Parathyroid adenoma (tissue), 2 donors: ENCODE data around the gene CABCOCO1.

Experiments
- H2AFZ ChIP-seq: fragments of 300-600 bp; sonication (generic); one replicate; pipeline ENCODE4 v1.7.0; 2017; ENCODE audit warnings: antibody characterized with exemption, mild to moderate bottlenecking
- H3K27ac ChIP-seq: fragments of 300-600 bp; sonication (generic); one replicate; pipeline ENCODE4 v1.7.0; 2017
- H3K27me3 ChIP-seq: fragments of 300-600 bp; sonication (generic); one replicate; pipeline ENCODE4 v1.7.0; 2017; ENCODE audit warnings: low read length; ENCODE audit not compliant: control insufficient read depth, insufficient read depth
- H3K36me3 ChIP-seq: fragments of 300-600 bp; sonication (generic); one replicate; pipeline ENCODE4 v1.7.0; 2017; ENCODE audit warnings: low read length; ENCODE audit not compliant: control insufficient read depth, insufficient read depth
- H3K4me1 ChIP-seq: fragments of 300-600 bp; sonication (generic); one replicate; pipeline ENCODE4 v1.7.0; 2017; ENCODE audit warnings: control low read depth
- H3K4me2 ChIP-seq: fragments of 300-600 bp; sonication (generic); one replicate; pipeline ENCODE4 v1.7.0; 2017; ENCODE audit warnings: low read length
- H3K4me3 ChIP-seq: fragments of 300-600 bp; sonication (generic); one replicate; pipeline ENCODE4 v1.7.0; 2017; ENCODE audit warnings: low read depth, low read length
- H3K79me2 ChIP-seq: fragments of 300-600 bp; sonication (generic); one replicate; pipeline ENCODE4 v1.7.0; 2017; ENCODE audit warnings: control low read depth
- H3K9ac ChIP-seq: fragments of 300-600 bp; sonication (generic); one replicate; pipeline ENCODE4 v1.7.0; 2017; ENCODE audit warnings: mild to moderate bottlenecking
- H3K9me3 ChIP-seq: fragments of 300-600 bp; sonication (generic); one replicate; pipeline ENCODE4 v1.7.0; 2017; ENCODE audit warnings: low read length; ENCODE audit not compliant: control insufficient read depth
- CTCF ChIP-seq: fragments of 300-600 bp; sonication (generic); IDR thresholded peaks from one replicate; pipeline ENCODE4 v1.7.0; 2017; ENCODE audit warnings: antibody characterized with exemption, mild to moderate bottlenecking
- donor health status: primary hyperparathyroidism.

CABCOCO1 gene

GRCh38 chr10:61750943-61751471 is 88.3 kb downstream of the CABCOCO1 start:
- no peak overlapping the region for H2AFZ ChIP-seq
- no peaks in the 10 kb centered on the region for H3K27me3 ChIP-seq
- peak; percentile 51 for TF ChIP-seq CTCF
- no peak overlapping the region for H3K9ac ChIP-seq
- no peaks in the 10 kb centered on the region for H3K79me2 ChIP-seq
- no peaks in the 10 kb centered on the region for H3K9me3 ChIP-seq
- no peak overlapping the region for H3K27ac ChIP-seq
- H3K4me1 ChIP-seq: no peaks in the 10 kb centered on the region
- no peak overlapping the region for H3K4me2 ChIP-seq
- no peaks in the 10 kb centered on the region for H3K36me3 ChIP-seq
- no peak overlapping the region for H3K4me3 ChIP-seq

- H3K4me1 ChIP-seq: no peaks in the 10 kb centered on the region
- H3K27ac ChIP-seq: no peak overlapping the region
- H2AFZ ChIP-seq: no peak overlapping the region
- H3K9ac ChIP-seq: no peak overlapping the region
- no peak overlapping the region for H3K4me2 ChIP-seq
- H3K27me3 ChIP-seq: no peaks in the 10 kb centered on the region
- TF ChIP-seq CTCF: no peak
- no peaks in the 10 kb centered on the region for H3K36me3 ChIP-seq
- H3K4me3 ChIP-seq: no peak overlapping the region
- no peaks in the 10 kb centered on the region for H3K9me3 ChIP-seq
- H3K79me2 ChIP-seq: no peaks in the 10 kb centered on the region
Observed at GRCh38 chr10:61751599-61751998, 88.9 kb downstream of the CABCOCO1 start.

- Histone ChIP-seq H3K4me1 (no peaks in the 10 kb centered on the region), H3K9me3 (no peaks in the 10 kb centered on the region), H3K79me2 (no peaks in the 10 kb centered on the region), H3K4me2 (no peak overlapping the region), H3K9ac (no peak overlapping the region), H3K4me3 (no peak overlapping the region), H3K27me3 (no peaks in the 10 kb centered on the region), H3K27ac (no peak overlapping the region), H2AFZ (no peak overlapping the region), H3K36me3 (no peaks in the 10 kb centered on the region)
- no peak for TF ChIP-seq CTCF
Observed at GRCh38 chr10:61752111-61753011, 89.6 kb downstream of the CABCOCO1 start.

GRCh38 chr10:61753453-61753852 is 90.7 kb downstream of the CABCOCO1 start:
- no peak overlapping the region for H3K27ac ChIP-seq
- H2AFZ ChIP-seq: no peak overlapping the region
- H3K9ac ChIP-seq: no peak overlapping the region
- no peaks in the 10 kb centered on the region for H3K36me3 ChIP-seq
- no peaks in the 10 kb centered on the region for H3K79me2 ChIP-seq
- no peaks in the 10 kb centered on the region for H3K27me3 ChIP-seq
- H3K4me2 ChIP-seq: no peak overlapping the region
- H3K9me3 ChIP-seq: no peaks in the 10 kb centered on the region
- no peak for TF ChIP-seq CTCF
- no peak overlapping the region for H3K4me3 ChIP-seq
- no peaks in the 10 kb centered on the region for H3K4me1 ChIP-seq
